HCT116 (cell line): ENCODE results near the gene PTPN22. TPM values are rescaled to one million over a fixed set of nuclear protein-coding genes. Genes with fewer than 3 reads are reported as not detected.

Source experiments
- ATAC-seq: fragments of 200-7000 bp; cut with Tn5 transposase; 2 replicates; pipeline ENCODE4 v1.9.1; 2020; ENCODE audit warnings: mild to moderate bottlenecking, moderate library complexity
- BruUV-seq: library from RNA; stranded (reverse); fragments of 400-500 nt; replicated peaks from 2 replicates; lab custom pipeline; 2021; lab: Mats Ljungman, UMichigan
- CTCF ChIA-PET: fragments of 300-600 bp; sonication (Branson Sonifier 250); formaldehyde crosslinking; loops from one replicate; lab custom pipeline; 2021; ENCODE audit warnings: antibody characterized with exemption; lab: Charles Lee
- POLR2A ChIA-PET: fragments of 300-600, 350-600 bp; sonication (Branson Sonifier 250); formaldehyde crosslinking; loops from one replicate; lab custom pipeline; 2021; ENCODE audit warnings: antibody characterized with exemption; lab: Charles Lee
- RAD21 ChIA-PET, 2 experiments: fragments of 300-600 bp; sonication (Branson Sonifier 250); formaldehyde crosslinking; loops; one replicate each; lab custom pipeline; 2023; ENCODE audit warnings: low total read pairs in 2 of 2; ENCODE audit not compliant: uncharacterized antibody in 2 of 2, unreplicated experiment in 2 of 2, low non-redundant PET in 1 of 2; lab: Charles Lee
- DNase-seq: peaks from one replicate; pipeline ENCODE4 v3.0.0-alpha.2; 2010; ENCODE audit warnings: low read depth, low spot score
- H2AFZ ChIP-seq: fragments of 200-600 bp; shearing (Covaris generic), sonication (generic); 2 replicates; pipeline ENCODE4 v1.6.1; 2017; ENCODE audit warnings: low read depth, mixed run types, mixed read lengths, antibody characterized with exemption, low read length; ENCODE audit not compliant: poor library complexity, severe bottlenecking
- H3K27ac ChIP-seq: 2 replicates; pipeline ENCODE4 v1.5.1; 2012; ENCODE audit warnings: low read depth, low read length
- H3K27me3 ChIP-seq: fragments of 200-600 bp; sonication (generic); 2 replicates; pipeline ENCODE4 v1.6.1; 2016; ENCODE audit warnings: mixed run types, low read length, mixed read lengths; ENCODE audit not compliant: insufficient read depth
- H3K36me3 ChIP-seq, 2 experiments: fragments of 200-500 bp in 1 of 2; fragments of 200-600 bp in 1 of 2; sonication (Bioruptor generic) in 1 of 2; sonication (generic) in 1 of 2; 2 replicates each; pipeline versions ENCODE4 v1.5.1 to v1.6.1; 2014 to 2016; ENCODE audit warnings: low read length in 2 of 2, inconsistent platforms in 1 of 2, mixed read lengths in 1 of 2, mixed run types in 1 of 2; ENCODE audit not compliant: insufficient read depth in 2 of 2, control insufficient read depth in 1 of 2
- H3K4me1 ChIP-seq, 2 experiments: fragments of 200-600 bp in 1 of 2; sonication (generic) in 1 of 2; 2 replicates each; pipeline versions ENCODE4 v1.5.1 to v1.6.1; 2012 to 2017; ENCODE audit warnings: low read length in 2 of 2, inconsistent platforms in 1 of 2, mild to moderate bottlenecking in 1 of 2, mixed read lengths in 1 of 2, mixed run types in 1 of 2, moderate library complexity in 1 of 2; ENCODE audit not compliant: insufficient read depth in 2 of 2, control insufficient read depth in 1 of 2
- H3K4me2 ChIP-seq: fragments of 200-600 bp; sonication (generic); 2 replicates; pipeline ENCODE4 v1.6.1; 2017; ENCODE audit warnings: mixed run types, low read length, mixed read lengths
- H3K4me3 ChIP-seq, 2 experiments: fragments of 200-600 bp in 1 of 2; sonication (generic) in 1 of 2; replicated peaks in 1 of 2; 2 replicates each; pipeline ENCODE4 v1.5.1; 2011 to 2016; ENCODE audit warnings: low read length in 2 of 2, control low read depth in 1 of 2, low read depth in 1 of 2, mild to moderate bottlenecking in 1 of 2, mixed read lengths in 1 of 2, mixed run types in 1 of 2
- H3K79me2 ChIP-seq: fragments of 200-600 bp; sonication (generic); 2 replicates; pipeline ENCODE4 v1.6.1; 2017; ENCODE audit warnings: mild to moderate bottlenecking, mixed run types, low read length, moderate library complexity, mixed read lengths; ENCODE audit not compliant: insufficient read depth
- H3K9ac ChIP-seq: fragments of 200-600 bp; sonication (generic); 2 replicates; pipeline ENCODE4 v1.6.1; 2016; ENCODE audit warnings: low read length, mixed read lengths
- H3K9me2 ChIP-seq: fragments of 200-600 bp; sonication (generic), shearing (Covaris generic); 2 replicates; pipeline ENCODE4 v1.6.1; 2017; ENCODE audit warnings: mixed run types, mild to moderate bottlenecking, moderate library complexity; ENCODE audit not compliant: insufficient read depth
- H3K9me3 ChIP-seq, 2 experiments: fragments of 200-500 bp in 1 of 2; fragments of 200-600 bp in 1 of 2; sonication (Bioruptor generic) in 1 of 2; sonication (generic) in 1 of 2; 2 replicates each; pipeline ENCODE4 v1.6.1; 2014 to 2017; ENCODE audit warnings: low read length in 2 of 2, mixed read lengths in 2 of 2, inconsistent platforms in 1 of 2, low read depth in 1 of 2, mild to moderate bottlenecking in 1 of 2, mixed run types in 1 of 2, moderate library complexity in 1 of 2; ENCODE audit not compliant: control insufficient read depth in 1 of 2, insufficient read depth in 1 of 2
- H4K20me1 ChIP-seq: fragments of 200-600 bp; sonication (generic), shearing (Covaris generic); 2 replicates; pipeline ENCODE4 v1.6.1; 2017; ENCODE audit warnings: mixed run types, mild to moderate bottlenecking, moderate library complexity; ENCODE audit not compliant: insufficient read depth
- CBX3 ChIP-seq: IDR thresholded peaks from 2 replicates; pipeline ENCODE4 v1.6.1; 2012; ENCODE audit warnings: low read depth
- EZH2phosphoT487 ChIP-seq: fragments of 200-600 bp; IDR thresholded peaks from 2 replicates; pipeline ENCODE4 v1.6.1; 2018; ENCODE audit warnings: antibody characterized with exemption, borderline replicate concordance
- JUND ChIP-seq: IDR thresholded peaks from 2 replicates; pipeline ENCODE4 v1.6.1; 2012
- SP1 ChIP-seq: IDR thresholded peaks from 2 replicates; pipeline ENCODE4 v1.6.1; 2012; ENCODE audit warnings: low read depth
- ZFX ChIP-seq: fragments of 450-650 bp; IDR thresholded peaks from 2 replicates; pipeline ENCODE4 v1.6.1; 2017
- ZNF274 ChIP-seq: fragments of 200-500 bp; sonication (Bioruptor generic); IDR thresholded peaks from 2 replicates; pipeline ENCODE4 v1.6.1; 2014; ENCODE audit warnings: mild to moderate bottlenecking, low read depth, low read length, inconsistent platforms
- intact Hi-C: fragments of 100-400 bp; cut with micrococcal nuclease; formaldehyde crosslinking; loops from 2 replicates; pipeline ENCODE4 v1.10.0; 2022
- total RNA-seq: library from RNA; stranded (reverse); gene quantifications from one replicate; pipeline ENCODE4 v1.2.1, GENCODE V29; 2021; ENCODE audit not compliant: unreplicated experiment
- TF ChIP-seq, protein P1 (sequence below), 3 experiments: fragments of 200-600 bp in 1 of 3; sonication (generic) in 1 of 3; IDR thresholded peaks in 2 of 3; conservative IDR thresholded peaks in 1 of 3; 2 replicates each; pipeline ENCODE4 v1.5.1; 2012 to 2017; ENCODE audit warnings: low read depth in 2 of 3, low read length in 2 of 3, antibody characterized with exemption in 1 of 3, borderline replicate concordance in 1 of 3, control low read depth in 1 of 3, mild to moderate bottlenecking in 1 of 3, mixed read lengths in 1 of 3, mixed run types in 1 of 3, moderate library complexity in 1 of 3; ENCODE audit not compliant: insufficient read depth in 1 of 3

PTPN22 gene
- total RNA-seq, 1 experiment from 2014 or later = 0.17 TPM

DNA sequence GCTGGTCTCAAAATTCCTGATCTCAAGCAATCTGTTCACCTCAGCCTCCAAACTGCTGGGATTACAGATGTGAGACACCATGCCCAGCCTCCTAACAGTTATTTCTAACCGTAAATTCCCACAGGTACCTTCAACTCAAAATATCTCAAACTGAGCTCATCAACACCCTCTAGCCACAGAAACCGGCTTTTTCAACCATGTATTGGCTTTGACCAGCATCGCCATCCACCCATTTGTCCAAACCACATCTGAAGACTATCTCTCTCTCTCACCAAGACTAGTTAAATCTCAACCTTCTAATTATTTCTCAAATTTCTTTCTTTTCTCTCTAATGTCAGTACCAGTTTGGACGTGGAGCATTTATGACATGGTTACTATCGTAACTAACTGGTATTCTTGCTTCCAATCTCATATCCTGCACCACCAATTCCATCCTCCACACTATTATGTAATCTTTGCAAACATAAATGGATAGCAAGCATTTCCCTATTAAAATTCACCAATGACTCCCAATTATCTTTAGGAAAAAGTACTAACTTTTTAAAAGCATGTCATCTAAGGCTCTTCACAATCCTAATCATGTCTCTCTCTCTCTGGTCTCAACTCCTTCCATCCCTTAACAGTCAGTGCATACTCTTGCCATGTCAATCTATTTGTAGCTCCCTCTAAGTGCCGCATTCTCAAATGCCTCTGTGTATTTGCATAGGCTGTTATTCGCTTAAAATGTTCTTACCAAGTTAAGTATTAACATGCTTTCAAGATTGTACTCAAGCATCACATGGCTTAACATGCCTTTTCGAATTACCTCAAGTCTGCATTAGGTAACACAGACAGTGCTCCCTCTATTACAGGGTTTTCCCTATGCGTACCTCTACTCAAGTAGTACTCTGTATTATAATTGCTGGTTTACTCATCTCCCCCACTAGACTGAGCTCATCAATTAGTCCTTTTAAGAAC, 77.4 kb downstream of the PTPN22 start:
- ChIA-PET RAD21 (no interaction called here), CTCF (no interaction called here), POLR2A (no interaction called here)
- intact Hi-C loops = no loop called here
- BruUV-seq = no TSS peak
- Histone ChIP-seq H3K27ac (no peak overlapping the region), H3K27me3 (no peaks in the 10 kb centered on the region), H3K9me3 (no peaks in the 10 kb centered on the region), H3K79me2 (peaks cover 8% of the 10 kb centered on the region; the same call in 1 of the 2 replicates), H4K20me1 (no peaks in the 10 kb centered on the region), H2AFZ (no peak overlapping the region), H3K4me2 (no peak overlapping the region), H3K9me2 (no peaks in the 10 kb centered on the region), H3K4me3 (no peak overlapping the region), H3K36me3 (peaks cover 6 to 8% of the 10 kb centered on the region in 2 experiments; a peak in 1 of 4 replicates), H3K9ac (no peak overlapping the region), H3K4me1 (peaks cover 0 to 6% of the 10 kb centered on the region in 2 experiments; a peak in 1 of 4 replicates)
- TF ChIP-seq JUND (no peak), ZNF274 (no peak), ZFX (no peak), EZH2phosphoT487 (no peak), CBX3 (no peak), SP1 (no peak)
- TF ChIP-seq, protein P1, sequence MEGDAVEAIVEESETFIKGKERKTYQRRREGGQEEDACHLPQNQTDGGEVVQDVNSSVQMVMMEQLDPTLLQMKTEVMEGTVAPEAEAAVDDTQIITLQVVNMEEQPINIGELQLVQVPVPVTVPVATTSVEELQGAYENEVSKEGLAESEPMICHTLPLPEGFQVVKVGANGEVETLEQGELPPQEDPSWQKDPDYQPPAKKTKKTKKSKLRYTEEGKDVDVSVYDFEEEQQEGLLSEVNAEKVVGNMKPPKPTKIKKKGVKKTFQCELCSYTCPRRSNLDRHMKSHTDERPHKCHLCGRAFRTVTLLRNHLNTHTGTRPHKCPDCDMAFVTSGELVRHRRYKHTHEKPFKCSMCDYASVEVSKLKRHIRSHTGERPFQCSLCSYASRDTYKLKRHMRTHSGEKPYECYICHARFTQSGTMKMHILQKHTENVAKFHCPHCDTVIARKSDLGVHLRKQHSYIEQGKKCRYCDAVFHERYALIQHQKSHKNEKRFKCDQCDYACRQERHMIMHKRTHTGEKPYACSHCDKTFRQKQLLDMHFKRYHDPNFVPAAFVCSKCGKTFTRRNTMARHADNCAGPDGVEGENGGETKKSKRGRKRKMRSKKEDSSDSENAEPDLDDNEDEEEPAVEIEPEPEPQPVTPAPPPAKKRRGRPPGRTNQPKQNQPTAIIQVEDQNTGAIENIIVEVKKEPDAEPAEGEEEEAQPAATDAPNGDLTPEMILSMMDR (IDR thresholded peaks at IDR 0.05 in 2 of 3, conservative IDR thresholded peaks at IDR 0.05 in 1 of 3; ENCODE audit: borderline replicate concordance in 1 of 3, insufficient read depth in 1 of 3, low read depth in 2 of 3, low read length in 2 of 3) = no peak
- ATAC-seq = no peak
- no peak for DNase-seq
